Measurements from ENCODE around the gene BARHL1.

- TF ChIP-seq CTCF (IDR thresholded peaks at IDR 0.05; ENCODE audit: extremely low read depth in 1 of 2, insufficient read depth in 1 of 2, low read depth in 1 of 2, low read length in 2 of 2) = no peak
- no peak for TF ChIP-seq MAX (IDR thresholded peaks at IDR 0.05; ENCODE audit: insufficient read depth, insufficient read length)
- TF ChIP-seq POLR2AphosphoS5 (IDR thresholded peaks at IDR 0.05; ENCODE audit: insufficient read depth, low read depth, low read length) = no peak
- no peak for TF ChIP-seq POLR2A (IDR thresholded peaks at IDR 0.05; ENCODE audit: low read depth, low read length)
- TF ChIP-seq FOS (IDR thresholded peaks at IDR 0.05; ENCODE audit: borderline replicate concordance, insufficient read depth, low read length) = no peak
Observed at GRCh38 chr9:132606066-132606465, 23.7 kb downstream of the BARHL1 start.

Data from endothelial cell of umbilical vein (primary cell).